Prostate gland (tissue), 2 donors: Measurements from ENCODE around the gene TNFSF10.

Experiments
- POLR2A ChIP-seq: fragments of 450-650 bp; IDR thresholded peaks from one replicate; pipeline ENCODE4 v1.6.1; 2016; ENCODE audit warnings: antibody characterized with exemption, mild to moderate bottlenecking
- TF ChIP-seq, protein P1 (sequence below), 4 experiments: fragments of 200-600 bp in 2 of 4; fragments of 450-650 bp in 2 of 4; sonication (generic) in 2 of 4; IDR thresholded peaks; 1 replicate in 3 of 4; 2 replicates in 1 of 4; pipeline ENCODE4 v1.5.1; 2016 to 2019; ENCODE audit warnings: antibody characterized with exemption in 4 of 4, mild to moderate bottlenecking in 2 of 4, moderate library complexity in 2 of 4

DNA sequence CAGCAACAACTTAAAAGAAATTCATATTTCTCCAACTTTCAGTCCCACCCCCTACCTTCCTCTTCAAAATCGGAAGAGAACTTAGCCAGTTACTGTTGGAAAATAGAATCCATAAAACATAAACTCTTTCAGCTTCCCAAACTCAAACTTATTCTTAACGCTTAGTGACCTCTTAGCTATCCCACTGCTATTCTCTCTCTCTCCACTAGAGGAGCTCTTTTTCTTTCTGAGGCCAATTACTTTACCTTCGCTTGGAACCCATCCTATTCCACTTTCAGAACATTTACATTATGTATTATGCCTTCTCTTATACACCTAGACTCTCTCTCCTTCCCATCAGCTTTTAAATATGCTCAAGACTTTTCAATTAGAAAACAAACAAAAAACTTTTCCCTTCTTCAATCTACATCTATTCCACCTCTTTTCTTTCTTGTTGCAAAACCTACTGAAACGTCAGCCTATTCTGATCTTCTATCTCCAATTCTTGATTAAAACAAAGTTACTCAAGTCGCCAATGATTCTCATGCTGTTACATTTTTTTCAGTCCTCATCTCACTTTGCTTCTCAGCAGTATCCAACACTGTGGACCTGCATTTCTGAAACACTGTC, 61.6 kb downstream of the TNFSF10 start:
- TF ChIP-seq, protein P1, sequence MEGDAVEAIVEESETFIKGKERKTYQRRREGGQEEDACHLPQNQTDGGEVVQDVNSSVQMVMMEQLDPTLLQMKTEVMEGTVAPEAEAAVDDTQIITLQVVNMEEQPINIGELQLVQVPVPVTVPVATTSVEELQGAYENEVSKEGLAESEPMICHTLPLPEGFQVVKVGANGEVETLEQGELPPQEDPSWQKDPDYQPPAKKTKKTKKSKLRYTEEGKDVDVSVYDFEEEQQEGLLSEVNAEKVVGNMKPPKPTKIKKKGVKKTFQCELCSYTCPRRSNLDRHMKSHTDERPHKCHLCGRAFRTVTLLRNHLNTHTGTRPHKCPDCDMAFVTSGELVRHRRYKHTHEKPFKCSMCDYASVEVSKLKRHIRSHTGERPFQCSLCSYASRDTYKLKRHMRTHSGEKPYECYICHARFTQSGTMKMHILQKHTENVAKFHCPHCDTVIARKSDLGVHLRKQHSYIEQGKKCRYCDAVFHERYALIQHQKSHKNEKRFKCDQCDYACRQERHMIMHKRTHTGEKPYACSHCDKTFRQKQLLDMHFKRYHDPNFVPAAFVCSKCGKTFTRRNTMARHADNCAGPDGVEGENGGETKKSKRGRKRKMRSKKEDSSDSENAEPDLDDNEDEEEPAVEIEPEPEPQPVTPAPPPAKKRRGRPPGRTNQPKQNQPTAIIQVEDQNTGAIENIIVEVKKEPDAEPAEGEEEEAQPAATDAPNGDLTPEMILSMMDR (IDR thresholded peaks at IDR 0.05): peak in 3 of 4 experiments; percentile 34 to 58 (median 41)
- no peak for TF ChIP-seq POLR2A
